HG03103 (cell line): ENCODE data around the gene TSPAN11.

Experiments used
- ATAC-seq: cut with Tn5 transposase; IDR thresholded peaks from one replicate; pipeline ENCODE4 v1.9.1; 2021; ENCODE audit warnings: low read depth; ENCODE audit not compliant: unreplicated experiment

TSPAN11 gene

DNA sequence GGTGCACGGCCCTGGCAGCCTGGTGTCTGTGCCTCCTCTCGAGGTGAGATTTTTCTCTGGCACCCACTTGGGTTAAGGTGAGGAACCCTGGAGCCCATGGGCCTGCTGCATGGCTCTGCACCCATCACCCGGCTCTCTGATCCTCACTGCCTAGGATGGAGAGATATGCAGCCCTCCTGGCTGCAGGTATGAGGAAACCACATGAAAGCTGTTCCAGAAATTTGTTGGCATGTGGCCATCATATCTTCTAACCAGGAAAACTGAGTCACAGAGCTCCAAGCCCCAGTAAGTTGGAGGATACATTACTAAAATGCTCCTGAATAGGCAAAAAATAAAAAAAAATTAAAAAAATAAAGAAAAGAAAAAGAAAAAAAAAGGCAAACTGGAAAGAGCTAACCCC is 107.8 kb downstream of the TSPAN11 start:
- ATAC-seq, result no peak

DNA sequence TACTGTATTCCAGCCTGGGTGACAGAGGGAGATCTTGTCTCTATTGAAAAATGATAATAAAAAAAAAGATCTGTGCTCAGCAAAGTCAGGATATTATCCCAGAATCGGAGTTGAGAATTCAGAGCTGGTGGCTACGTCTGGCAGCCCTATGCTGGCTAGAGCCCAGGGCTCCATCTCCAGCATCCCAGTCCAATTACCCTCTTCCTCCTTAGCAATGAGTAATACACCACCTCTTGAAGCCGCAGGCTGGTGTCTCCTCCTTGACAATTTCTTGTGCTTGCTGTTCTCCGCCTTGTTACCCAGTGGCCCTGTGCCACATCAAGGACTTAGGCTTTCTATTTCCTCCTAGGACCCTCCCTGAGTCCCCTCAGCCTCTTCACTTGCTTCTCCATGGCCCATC is 108.7 kb downstream of the TSPAN11 start:
- ATAC-seq, result no peak

GRCh38 chr12:31035967-31036665 is 109.6 kb downstream of the TSPAN11 start:
- ATAC-seq, result no peak

DNA sequence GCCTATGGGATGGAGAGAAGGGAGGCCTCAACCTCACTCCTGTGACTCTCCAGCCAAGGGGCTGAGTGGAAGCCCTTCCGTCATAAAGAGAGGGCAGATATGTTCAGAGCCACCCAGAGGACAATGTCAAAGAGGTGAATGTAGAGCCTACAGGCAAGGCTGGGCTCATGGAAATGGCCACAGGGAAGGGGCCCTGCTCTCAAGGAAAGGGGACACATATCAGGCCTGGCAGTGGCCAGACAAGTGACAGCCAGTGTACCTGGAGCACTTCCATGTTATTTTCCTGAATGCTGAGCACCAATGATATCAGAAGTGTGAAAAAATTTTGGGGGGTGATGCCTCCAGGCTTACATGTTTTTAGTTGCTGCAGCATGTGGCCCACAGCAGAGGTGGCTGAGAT is 110.5 kb downstream of the TSPAN11 start:
- ATAC-seq, result no peak

- ATAC-seq, result no peak
These were observed 111.4 kb downstream of the TSPAN11 start for GRCh38 chr12:31037931-31038330.

- ATAC-seq, result no peak
These were observed 114.6 kb downstream of the TSPAN11 start for GRCh38 chr12:31041033-31041564.
